G401.6 (cell line): ENCODE measurements around the gene GRK5.

Source experiments
- FAIRE-seq: peaks from 2 replicates; lab custom pipeline; 2012; peaks lifted over from hg19 to GRCh38; lab: Jason Lieb, UNC

The GRK5 gene

DNA sequence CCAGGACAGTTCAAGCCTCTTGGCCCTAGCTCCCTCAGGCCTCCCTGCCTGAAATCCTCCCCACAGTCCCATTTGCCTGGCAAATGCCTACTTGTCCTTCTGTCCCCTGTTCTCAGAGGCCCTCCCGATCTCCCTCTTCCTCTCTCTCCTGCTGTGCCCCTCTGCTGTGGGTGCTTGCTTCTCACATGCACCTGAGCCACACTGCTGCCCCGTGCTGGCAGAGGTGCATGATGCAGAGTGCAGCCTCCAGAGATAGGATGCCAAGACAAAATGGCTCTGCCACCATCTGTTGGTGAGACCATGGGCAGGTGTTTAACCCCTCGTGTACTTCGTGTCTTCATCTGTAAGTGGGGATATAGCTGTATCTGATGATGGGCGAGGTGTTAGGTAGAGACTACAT is 176.8 kb downstream of the GRK5 start:
- no peak for FAIRE-seq

DNA sequence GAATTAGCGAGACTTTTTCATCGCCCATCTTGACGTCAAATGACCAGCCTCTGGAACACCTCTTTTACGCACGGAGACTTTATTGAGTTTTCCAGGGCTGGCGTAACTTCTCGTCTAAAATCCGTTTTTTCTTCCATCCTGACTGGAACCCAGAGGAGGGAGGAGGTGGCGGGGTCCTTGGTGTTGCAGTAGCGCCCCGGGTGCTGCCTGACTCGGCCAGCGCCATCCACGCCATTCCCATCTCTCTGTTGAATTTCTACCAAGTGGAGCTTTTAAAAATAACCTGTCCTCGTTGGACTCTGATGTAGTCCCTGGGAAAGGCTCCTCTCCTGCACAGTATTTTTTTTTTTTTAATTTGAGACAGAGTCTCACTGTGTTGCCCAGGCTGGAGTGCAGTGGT is 179.3 kb downstream of the GRK5 start:
- FAIRE-seq, result no peak

DNA sequence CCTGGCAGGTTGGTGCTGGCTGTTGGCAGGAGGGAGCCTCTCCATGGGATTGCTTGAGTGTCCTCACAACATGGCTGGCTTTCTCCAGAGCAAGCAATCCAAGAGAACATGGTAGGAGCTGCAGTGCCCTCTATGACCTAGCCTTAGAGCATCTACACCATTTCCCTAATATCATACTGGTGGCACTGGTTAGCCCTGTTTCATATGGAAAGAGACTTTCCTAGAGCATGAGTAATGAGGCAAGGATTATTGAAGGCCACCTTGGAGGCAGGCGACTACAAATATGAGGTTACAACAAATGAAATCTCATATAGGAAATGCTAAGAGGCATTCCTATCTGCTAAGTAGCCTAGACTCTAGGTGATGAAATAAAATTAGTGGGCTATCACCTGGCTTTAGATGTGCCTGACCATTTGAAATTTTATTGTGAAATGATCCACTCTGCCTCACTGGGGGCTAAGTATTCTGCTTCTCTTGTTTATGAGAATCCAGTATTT is 181.5 kb downstream of the GRK5 start:
- FAIRE-seq, result no peak

DNA sequence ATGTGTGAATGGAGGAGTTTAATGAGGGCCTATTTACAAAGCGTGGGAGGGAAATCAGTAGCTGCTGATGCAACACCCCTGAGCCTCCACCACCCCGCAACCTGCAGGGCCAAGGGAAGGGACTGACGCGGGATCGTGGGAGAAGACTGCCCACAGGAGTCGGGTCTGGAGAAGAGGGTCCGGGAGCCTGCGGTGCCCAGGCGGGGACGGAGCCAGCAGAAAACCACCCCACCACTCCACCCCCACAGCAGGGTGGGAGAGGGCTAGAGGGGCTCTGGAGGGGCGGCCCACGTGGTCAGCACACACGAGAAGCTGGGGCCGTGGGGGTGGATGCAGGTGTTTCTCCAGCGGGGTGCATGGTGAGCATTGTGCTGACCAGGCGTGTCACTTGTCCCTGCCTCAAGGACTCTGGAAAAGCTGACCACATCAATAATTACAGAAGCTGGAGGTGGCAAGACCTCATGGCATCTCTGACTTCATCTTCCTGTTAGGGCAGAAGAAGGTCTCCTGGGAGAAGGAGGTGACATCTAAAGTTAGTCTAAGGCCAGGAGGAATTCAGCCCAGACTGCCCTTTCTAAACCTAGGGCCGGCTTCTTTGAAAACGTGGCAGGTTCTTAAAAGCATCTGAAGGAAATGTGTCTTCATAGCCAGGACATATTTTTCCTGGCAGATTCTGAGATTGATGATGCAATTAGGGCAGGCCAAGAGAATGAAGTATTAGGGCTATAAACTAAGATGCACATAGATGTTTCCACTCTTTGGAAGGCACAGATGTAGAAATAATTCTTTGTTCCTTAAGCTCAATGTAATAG is 184.3 kb downstream of the GRK5 start:
- FAIRE-seq, result no peak

DNA sequence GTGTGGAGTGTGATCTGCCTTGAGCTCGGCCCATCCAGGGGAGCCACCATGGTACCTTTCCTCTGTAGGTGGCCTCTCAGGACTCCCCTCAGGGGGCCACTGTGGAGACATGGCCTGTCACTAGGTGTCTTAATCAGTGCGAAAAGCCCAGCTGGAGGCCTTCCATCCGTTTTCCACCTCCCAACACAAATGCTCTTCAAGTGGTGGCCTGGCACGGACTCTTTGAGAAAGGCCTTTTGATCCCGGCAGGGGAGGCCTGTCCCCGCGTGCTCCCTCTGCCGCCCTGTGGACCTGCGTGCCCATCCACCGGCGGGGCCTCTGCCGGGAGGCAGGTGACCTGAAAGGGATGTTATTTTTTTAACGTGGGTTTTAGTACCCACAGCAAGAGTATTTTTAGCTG is 185.6 kb downstream of the GRK5 start:
- no peak for FAIRE-seq

DNA sequence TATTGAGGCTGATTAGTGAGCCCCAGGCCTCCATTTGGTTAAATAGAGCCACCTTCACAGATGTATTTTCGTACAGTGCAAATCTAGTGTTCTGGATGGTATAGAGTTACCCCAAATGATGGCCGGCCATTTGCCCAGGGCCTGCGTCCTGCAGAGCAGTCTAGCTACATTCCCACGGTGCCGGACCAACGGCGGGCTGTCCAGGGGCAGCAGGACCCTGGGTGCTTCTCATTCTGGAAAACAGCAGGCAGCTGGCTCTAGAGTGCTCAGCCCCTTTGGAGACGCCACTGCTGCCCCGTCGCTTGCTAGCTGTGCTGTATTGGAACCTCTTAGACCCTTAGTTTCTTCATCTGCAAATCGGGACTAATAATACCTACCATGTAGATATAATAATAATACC is 186.1 kb downstream of the GRK5 start:
- FAIRE-seq, result no peak

DNA sequence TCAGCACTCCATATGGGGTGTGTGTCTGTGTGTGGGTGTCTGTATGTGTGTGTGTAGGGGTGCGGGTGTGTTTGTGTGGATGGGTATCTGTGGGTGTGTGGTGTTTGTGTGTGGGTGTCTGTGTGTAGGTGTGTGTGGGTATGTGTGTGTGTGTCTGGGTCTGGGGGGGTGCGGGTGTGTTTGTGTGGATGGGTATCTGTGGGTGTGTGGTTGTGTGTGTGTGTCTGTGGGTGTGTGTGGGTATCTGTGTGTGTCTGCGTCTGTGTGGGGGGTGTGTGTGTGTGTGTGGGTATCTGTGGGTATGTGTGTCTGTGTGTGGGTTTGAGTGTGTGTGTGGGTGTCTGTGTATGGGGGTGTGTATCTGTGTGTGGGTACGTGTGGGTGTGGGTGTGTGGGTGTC is 186.5 kb downstream of the GRK5 start:
- FAIRE-seq, result no peak

DNA sequence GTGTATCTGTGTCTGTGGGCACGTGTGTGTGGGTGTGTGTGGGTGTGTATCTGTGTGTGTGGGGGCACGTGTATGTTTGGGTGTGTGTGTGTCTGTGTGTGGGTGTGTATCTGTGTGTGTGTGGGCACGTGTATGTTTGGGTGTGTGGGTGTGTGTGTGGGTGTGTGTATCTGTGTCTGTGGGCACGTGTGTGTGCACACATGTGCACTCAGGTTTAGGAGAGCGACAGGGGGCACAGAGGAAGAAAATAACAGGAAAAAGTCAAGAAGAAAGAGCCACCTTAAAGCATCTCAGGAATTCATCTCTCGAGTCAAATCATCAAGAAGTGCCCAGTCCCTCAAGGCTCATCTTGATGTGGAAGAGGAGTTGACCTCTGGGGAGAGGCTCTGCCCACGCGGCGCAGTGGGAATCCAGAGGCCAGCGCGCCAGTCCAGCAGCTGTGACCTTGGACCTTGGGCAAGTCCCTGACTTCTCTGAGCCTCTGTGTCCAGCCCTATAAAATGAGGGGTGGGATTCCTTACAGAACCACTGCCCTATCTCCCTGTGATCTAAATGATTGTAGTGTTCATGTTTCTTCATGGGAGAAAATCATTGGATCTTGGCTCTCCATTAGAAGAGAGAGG is 187.4 kb downstream of the GRK5 start:
- no peak for FAIRE-seq

DNA sequence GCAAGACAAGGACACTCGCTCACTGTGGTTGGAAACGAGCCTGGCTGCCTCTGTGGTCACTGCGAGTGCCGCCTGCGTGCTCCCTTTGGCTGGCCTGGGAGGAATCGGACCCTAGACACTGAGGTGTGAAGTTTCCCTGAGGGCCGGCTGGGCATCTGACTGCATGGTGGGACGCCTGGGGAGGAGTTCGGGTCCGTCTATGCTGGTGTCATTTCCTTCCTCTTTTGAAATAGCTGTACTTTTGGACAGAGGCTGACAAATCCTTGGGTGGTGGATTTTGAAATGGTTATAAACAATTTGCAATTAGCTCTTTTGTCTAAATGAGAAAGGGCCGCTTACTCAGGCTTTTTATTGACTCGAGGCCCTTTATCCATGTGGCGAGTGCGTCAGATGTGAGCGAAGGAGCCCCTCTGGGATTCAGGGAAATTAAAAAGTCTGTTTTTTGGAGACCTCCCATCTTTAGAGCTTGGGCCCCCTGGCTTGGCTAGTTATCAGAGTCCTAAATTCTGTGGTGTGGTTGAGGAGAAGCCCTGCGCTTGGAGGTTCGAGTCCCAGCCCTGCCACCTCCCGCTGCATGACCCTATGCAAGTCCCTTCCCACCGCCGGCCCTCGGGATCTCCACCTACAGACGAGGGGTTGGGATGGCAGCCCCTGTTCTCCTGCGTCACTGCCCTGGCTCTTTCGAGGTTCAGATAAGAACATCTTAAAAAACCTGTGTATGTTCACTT is 188.1 kb downstream of the GRK5 start:
- FAIRE-seq, result no peak

DNA sequence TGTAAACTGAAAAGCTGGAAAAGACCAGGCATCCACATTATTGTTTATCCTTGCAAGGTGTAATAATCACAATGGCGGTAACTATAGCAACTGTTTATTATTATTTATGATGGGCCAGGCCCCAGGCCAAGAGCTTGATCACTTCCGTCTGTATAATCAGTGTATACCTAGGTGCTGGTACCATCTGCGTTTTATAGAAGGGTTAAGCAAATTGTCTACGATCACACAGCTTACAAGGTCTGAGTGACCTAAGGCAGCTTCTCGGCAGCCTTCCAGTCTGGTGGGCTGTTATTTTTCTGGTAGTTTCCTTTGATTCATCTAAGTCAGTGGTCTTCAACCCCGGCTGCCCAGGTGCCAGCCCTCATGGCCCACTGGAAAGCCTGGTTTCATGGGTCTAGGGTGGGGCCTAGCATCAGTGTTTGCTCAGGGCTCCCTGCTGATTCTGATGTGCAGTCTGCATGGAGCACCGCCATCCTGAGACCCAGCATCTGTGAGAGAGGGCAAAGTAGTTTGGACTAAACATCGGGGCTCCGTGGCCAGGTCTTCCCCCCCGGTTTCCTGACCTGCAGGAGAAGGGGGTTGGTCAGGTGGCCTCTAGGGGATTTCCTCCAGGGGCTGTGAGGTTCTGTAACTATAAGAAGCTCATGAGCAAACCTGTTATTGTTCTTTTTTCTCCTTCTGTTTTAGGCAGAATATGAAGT is 188.8 kb downstream of the GRK5 start:
- no peak for FAIRE-seq

DNA sequence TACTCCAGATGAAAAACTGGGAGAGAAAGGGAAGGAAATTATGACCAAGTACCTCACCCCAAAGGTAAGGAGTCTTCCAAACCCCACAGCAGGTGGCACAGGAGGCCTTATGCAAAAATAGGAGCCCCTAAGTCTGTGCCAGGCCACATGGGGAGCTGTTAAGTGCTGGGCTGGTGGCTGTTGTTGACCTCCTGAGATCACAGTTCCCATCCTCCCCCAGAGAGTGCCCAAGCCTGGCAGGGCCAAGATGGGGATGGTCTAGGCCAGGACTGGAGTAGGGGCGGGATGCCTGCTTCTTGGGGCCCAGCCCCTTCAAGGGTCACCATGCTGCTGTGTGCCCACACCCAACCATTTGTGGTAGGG is 189.3 kb downstream of the GRK5 start:
- no peak for FAIRE-seq

DNA sequence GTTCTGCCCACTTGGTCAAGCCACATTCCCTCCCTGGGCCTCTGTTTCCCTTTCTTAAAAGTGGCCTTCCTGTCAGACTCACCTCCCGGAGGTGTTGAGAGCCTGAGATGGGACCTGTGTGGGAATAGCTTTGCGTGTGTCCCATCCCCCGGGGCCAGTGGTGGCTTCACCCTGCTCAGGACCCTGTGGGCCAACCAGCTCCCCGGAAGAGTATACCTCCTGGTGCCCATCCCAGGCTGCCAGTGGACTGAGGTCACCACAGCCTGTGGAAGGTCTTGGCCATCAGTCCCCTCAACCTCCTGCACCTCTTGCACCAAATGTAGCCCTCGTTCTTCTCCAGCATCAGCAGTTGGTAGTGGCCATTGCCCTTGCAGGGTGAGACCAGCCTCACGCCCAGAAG is 190.0 kb downstream of the GRK5 start:
- no peak for FAIRE-seq

DNA sequence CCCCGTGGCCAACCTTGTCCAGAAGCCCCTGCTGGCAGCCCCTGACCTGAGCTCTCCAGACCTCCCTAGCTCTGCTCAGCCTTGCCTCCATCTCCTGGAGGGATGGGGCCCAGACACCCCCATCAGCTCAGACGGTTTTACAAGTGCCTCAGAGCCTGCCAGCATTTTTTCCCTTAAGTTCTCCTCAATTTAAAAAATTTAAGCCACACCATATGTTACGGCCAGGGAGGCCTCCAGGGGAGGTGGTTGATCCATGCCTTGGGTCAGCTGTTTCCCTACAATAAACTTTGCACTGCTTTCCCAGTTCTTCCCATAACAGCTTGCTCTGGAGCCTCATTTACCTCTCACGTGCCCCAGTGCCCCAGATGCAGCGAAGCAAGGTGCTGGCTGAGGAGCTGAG is 191.6 kb downstream of the GRK5 start:
- FAIRE-seq, result no peak

DNA sequence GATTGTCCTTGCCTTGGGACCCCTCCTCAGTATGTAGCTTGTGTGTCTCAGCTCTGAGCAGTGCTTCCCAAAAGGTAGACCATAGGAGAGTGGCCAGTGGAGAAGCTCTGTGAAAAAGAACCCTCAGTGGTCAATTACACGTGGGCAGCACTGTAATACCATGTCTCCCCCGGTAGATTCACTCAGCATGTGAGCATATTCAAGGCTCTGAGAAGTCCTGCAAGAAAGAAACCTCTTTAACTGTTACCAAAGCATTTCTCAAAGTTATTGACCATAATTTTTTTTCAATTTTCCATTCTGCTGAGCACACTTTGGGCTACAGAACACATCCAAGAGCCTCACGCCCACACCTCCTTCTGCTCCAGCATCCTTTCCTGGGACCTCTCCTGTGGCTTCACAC is 192.1 kb downstream of the GRK5 start:
- no peak for FAIRE-seq

DNA sequence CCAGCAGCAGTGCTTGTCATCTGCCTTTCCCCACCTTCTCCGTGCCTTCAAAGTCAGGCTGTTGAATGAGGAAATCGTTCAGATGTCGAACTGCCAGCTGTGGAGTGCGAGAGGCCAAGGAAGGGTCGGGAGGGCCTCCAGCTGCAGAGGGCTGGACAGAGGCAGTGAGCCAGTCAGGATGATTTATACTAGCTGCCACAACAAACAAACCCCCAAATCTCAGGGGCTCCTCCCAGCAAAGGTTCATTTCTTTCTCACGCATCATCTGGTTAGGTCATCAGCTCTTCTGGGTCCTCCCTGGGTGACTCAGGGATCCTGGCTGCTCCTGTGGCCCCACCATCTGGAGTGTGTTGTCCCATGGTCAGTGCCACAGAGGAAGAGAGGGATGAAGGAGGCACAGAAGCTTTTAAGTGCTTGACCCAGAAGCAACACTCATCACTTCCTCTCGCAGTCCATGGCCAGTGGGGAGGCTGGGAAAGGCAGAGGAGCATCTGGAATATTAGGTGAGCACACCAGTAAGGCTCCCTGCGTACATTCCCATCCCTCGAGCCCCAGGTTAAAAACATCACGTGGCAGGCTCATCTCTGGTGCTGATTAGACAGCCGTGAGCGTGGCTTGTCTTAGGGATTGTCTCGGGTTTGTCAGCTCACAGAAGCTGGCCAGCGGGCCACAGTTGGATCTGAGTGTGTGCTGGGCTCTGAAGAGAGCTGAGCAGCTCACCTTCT is 194.5 kb downstream of the GRK5 start:
- no peak for FAIRE-seq

DNA sequence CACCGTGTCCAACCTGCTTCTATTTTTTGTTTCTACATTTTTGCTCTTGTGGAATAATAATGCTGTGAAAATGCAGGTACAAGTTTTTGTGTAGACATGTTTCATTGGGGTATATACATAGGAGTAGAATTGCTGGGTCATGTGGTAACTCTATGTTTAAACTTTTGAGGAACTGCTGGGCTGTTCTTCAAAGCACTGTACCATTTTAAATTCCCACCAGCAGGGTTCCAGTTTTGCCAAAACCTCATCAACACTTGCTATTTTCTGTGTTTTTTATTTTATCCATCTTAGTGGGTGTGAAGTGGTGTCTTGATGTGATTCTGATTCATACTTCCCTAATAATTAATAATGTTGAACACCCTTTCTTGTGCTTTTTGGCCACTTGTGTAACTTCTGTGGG is 196.6 kb downstream of the GRK5 start:
- no peak for FAIRE-seq

DNA sequence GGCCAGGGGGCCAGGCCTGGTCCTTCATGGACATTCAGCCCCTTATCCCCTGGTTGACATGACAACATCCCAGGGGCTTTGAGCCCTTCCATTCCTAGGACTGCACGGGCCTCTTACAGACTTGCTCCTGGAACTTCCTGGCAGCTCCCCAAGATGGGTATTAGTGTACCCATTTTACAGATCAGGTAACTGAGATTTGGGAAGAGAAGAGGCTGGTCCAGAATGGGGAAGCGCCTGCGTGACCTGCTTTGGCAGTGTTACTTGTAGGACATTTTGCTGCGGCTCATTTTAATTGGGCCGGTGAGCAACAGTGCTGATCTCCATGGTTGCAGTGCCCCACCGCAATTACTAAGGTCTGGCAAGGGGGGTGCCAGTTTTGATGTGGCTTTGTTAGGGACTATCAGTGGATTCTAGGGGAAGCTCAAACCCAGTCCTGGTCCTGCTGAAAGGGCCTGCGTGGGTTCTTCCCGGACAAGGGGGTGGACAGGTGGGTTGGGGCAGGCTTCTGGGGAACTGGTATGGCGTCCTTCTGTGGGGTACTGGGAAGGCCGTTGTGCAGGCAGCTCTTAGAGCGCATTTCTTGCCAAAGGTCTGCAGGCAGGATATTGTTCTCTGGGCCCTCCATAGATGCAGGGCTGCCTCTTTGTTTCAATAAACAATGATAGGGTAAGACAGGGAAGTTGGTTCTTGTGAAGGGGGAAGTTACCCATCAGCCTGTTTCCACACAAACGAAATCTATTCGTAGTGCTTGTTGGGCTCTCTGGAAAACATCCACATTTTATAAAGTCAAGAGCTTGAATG is 197.5 kb downstream of the GRK5 start:
- no peak for FAIRE-seq

DNA sequence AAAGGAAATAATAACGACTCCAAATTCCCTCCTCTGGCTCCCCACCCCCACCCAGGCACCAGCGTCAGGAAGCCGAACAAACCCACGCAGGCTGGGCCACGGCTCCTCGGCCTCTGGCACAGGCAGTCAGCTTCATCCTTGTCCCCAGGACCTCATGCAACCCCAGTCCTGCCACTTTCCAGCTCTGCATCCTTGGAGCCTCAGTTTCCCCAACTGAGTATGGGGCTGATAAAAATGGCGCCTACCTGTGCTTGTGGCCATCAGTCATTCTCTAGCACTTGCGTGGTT is 198.1 kb downstream of the GRK5 start:
- FAIRE-seq, result no peak

DNA sequence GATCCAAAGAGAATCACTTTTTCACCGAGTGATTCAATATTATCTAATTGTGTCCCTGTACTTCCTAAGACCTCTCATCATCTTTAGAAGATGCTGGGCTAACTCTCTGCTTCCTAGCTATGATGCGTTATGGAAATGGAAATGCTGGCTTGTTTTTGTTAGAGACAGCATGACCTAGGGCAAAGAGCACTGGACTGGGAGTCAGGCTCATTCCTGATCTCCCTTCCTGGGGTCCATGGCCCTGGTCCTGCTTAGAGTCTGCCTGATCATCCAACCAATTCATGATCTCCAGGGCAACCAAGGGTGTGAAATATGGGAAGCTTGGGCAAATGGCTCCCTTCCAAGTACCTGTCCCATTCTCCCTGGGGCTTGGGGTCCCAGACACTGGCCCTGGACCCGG is 198.8 kb downstream of the GRK5 start:
- no peak for FAIRE-seq

DNA sequence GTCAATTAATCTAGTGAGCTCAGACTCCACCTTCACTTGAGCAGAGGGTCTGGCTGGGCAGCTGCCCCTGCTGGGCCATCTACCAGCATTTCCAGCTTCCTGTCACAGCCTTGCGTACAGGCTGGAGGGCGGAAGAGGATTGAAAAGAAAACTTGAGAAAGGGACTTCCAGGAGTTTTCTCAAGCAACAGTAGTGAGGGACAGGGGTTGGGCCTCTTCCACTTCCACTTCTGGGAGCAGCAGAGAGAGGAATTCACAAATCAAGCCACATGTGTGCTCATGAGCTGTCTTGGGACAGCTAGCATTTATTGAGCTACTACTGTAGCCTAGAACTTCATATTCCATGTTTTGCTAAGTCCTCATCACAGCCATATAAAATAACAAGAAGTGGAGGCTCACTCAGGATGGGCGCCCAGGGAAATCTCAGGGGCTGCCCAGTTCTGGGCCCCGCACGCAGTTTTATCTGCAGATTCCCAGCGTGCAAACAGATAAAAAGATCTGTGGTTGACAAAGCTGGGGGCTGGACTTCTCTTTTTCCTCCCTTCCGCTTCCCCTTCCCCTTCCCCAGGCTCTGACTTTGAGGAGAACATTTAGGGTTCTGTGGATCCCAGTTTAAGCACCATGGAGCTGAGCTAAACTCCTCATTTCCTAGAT is 199.4 kb downstream of the GRK5 start:
- FAIRE-seq, result no peak

DNA sequence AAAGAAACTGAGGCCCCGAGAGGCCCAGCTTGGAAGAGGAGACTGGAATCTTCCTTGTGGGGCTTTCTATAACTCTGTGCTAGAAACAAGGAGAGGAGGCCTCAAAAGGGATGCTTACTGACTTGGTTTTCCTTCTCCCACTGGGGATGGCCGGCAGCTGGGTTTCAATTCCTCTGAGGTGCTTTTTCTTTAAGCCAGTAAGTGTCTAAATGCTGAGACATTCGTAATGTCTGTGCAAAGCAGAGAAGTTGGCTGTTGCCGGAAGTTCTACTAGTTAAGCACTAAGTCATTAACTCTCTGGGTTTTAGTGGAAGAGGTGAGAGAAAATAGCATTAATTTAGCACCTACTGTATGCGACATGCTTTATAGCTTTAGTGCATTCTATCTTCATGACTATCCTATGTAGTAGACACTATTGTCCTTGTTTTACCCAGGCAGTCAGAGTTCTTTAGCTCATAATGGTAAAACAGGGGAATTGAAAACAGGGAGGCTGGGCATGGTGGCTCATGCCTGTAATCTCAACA is 199.9 kb downstream of the GRK5 start:
- no peak for FAIRE-seq
